Naive B cell (primary cell): ENCODE data around the gene VPS51. TPM values are rescaled to one million over a fixed set of nuclear protein-coding genes. Genes with fewer than 3 reads are reported as not detected.
A peak's percentile ranks its signal among the peaks of the same experiment; 100 is the strongest.

Source experiments
- ATAC-seq, 2 donors: fragments of 150-1000 bp; cut with Tn5 transposase; 2 replicates each; pipeline ENCODE4 v1.10.0; 2021; ENCODE audit warnings: low read depth in 2 of 2, mild to moderate bottlenecking in 2 of 2, moderate library complexity in 2 of 2
- DNase-seq: peaks from one replicate; pipeline ENCODE4 v3.0.0; 2022
- H3K27ac Mint-ChIP-seq, 6 donors: one replicate each; pipeline ENCODE4 v1.8.0; 2020 to 2022; ENCODE audit warnings: mild to moderate bottlenecking in 6 of 6, mixed read lengths in 6 of 6, moderate library complexity in 5 of 6, inconsistent platforms in 2 of 6
- H3K27me3 Mint-ChIP-seq, 3 donors: one replicate each; pipeline ENCODE4 v1.8.0; 2021 to 2022; ENCODE audit warnings: mixed read lengths in 3 of 3, mild to moderate bottlenecking in 1 of 3
- H3K36me3 Mint-ChIP-seq, 2 donors: one replicate each; pipeline ENCODE4 v1.8.0; 2020 to 2022; ENCODE audit warnings: mixed read lengths in 2 of 2, inconsistent platforms in 1 of 2, mild to moderate bottlenecking in 1 of 2
- H3K4me1 Mint-ChIP-seq, 3 donors: one replicate each; pipeline ENCODE4 v1.8.0; 2020 to 2022; ENCODE audit warnings: mixed read lengths in 3 of 3, inconsistent platforms in 1 of 3, mild to moderate bottlenecking in 1 of 3, moderate library complexity in 1 of 3
- H3K4me3 Mint-ChIP-seq, 8 donors: one replicate each; pipeline ENCODE4 v1.8.0; 2020 to 2022; ENCODE audit warnings: mild to moderate bottlenecking in 8 of 8, mixed read lengths in 8 of 8, moderate library complexity in 8 of 8, inconsistent platforms in 2 of 8
- H3K9me3 Mint-ChIP-seq, 7 donors: one replicate each; pipeline ENCODE4 v1.8.0; 2020 to 2022; ENCODE audit warnings: mixed read lengths in 7 of 7, mild to moderate bottlenecking in 5 of 7, inconsistent platforms in 2 of 7, moderate library complexity in 1 of 7
- polyA plus RNA-seq, 6 donors: library from polyadenylated mRNA; unstranded; fragments of 300-500 nt; fragmentation: Illumina TruSeq; gene quantifications; one replicate each; pipeline ENCODE4 v1.2.3, GENCODE V29; 2021; ENCODE audit warnings: low read depth in 6 of 6

The VPS51 gene
- polyA plus RNA-seq, 6 donors from 2014 or later = 80.5 to 106 (median 91.2) TPM

DNA sequence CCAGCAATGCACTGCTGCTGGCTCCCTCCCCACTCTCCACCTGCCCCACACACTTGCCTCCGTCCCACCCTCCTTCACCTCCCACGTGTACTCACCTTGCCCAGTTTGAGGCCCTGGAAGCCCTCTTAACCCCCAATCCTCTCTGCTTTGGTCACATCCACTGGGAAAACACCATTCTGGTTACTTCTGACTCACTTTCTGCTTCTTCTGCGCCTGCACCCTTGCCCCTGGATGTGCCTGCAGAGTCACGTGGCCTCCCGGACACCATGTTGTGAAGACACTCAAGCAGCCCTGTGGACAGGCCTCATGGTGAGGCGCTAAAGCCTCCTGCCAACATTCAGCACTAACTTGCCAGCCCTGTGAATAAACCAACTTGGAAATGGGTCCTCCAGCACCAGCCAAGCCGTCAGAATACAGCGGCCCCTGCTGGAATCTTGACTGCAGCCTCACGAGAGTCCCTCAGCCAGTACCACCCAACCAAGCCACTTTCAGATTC lies 35.1 kb upstream of the VPS51 start:
- no peaks in the 10 kb centered on the region for H3K9me3 Mint-ChIP-seq
- peak in 1 of 2 donors; percentile 28 for ATAC-seq
- no peak overlapping the region for H3K4me3 Mint-ChIP-seq
- no peak for DNase-seq
- H3K36me3 Mint-ChIP-seq = no peaks in the 10 kb centered on the region
- peaks cover 5 to 19% (median 6%) of the 10 kb centered on the region in 3 donors for H3K4me1 Mint-ChIP-seq
- H3K27ac Mint-ChIP-seq = no peak overlapping the region
- peaks cover 0 to 12% (median 0%) of the 10 kb centered on the region in 3 donors for H3K27me3 Mint-ChIP-seq

- H3K4me1 Mint-ChIP-seq = peaks cover 5 to 19% (median 6%) of the 10 kb centered on the region in 3 donors
- peaks cover 0 to 12% (median 0%) of the 10 kb centered on the region in 3 donors for H3K27me3 Mint-ChIP-seq
- ATAC-seq = no peak
- no peaks in the 10 kb centered on the region for H3K9me3 Mint-ChIP-seq
- no peaks in the 10 kb centered on the region for H3K36me3 Mint-ChIP-seq
- H3K27ac Mint-ChIP-seq = no peak overlapping the region
- H3K4me3 Mint-ChIP-seq = no peak overlapping the region
- DNase-seq = no peak
Observed at GRCh38 chr11:65063532-65063931, 32.5 kb upstream of the VPS51 start.

DNA sequence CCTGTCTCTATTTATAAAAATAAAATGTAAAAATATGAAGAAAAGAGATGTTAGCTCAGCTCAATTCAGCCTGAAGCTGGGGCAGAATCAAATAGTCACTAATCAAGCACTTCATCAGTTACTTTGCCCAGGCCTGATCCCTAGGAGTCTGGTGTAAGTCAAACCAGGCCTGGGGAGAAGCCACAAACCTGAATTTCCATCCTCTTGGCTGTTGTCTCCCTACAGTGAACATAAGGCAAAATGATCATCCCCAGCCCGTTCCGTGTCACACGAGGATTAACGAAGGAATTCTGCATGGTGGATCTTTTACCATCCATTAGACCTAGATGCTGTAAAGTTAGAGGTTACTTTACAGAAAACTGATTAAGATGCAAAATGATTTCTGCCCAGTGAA lies 31.2 kb upstream of the VPS51 start:
- no peaks in the 10 kb centered on the region for H3K36me3 Mint-ChIP-seq
- DNase-seq (no peak), ATAC-seq (no peak)
- H3K4me3 Mint-ChIP-seq = no peak overlapping the region
- H3K27ac Mint-ChIP-seq = no peak overlapping the region
- H3K4me1 Mint-ChIP-seq = peaks cover 5 to 21% (median 6%) of the 10 kb centered on the region in 3 donors
- H3K9me3 Mint-ChIP-seq = no peaks in the 10 kb centered on the region
- H3K27me3 Mint-ChIP-seq = peaks cover 0 to 6% (median 0%) of the 10 kb centered on the region in 3 donors

- DNase-seq (no peak), ATAC-seq (no peak)
- no peak overlapping the region for H3K27ac Mint-ChIP-seq
- no peaks in the 10 kb centered on the region for H3K36me3 Mint-ChIP-seq
- H3K9me3 Mint-ChIP-seq = no peaks in the 10 kb centered on the region
- no peak overlapping the region for H3K4me3 Mint-ChIP-seq
- peaks cover 0 to 6% (median 0%) of the 10 kb centered on the region in 3 donors for H3K27me3 Mint-ChIP-seq
- peaks cover 5 to 18% (median 6%) of the 10 kb centered on the region in 3 donors for H3K4me1 Mint-ChIP-seq
Observed at GRCh38 chr11:65065851-65066250, 30.2 kb upstream of the VPS51 start.

DNA sequence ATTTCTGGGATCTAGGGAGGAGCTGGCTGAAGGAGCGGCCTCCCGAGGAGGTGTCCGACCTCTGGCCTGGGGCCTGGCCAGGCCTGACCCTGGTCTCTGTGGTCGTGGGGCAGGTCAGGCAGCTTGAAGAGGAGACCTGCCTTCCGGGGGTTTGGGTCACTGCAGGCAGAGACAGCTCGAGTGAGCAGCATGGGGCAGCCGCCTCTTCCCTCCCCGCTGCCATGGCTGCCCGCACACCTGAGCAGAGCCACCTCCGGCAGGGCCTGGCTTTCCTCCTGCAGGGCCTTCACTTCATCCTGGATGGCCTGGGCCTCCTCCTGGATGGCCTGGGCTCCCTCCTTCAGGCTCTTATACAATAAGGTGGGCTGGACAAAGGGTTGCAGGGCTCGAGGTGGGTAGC lies 29.7 kb upstream of the VPS51 start:
- no peak for DNase-seq
- no peak overlapping the region for H3K4me3 Mint-ChIP-seq
- H3K4me1 Mint-ChIP-seq = peaks cover 5 to 13% (median 6%) of the 10 kb centered on the region in 3 donors
- peaks cover 0 to 6% (median 0%) of the 10 kb centered on the region in 3 donors for H3K27me3 Mint-ChIP-seq
- no peak overlapping the region for H3K27ac Mint-ChIP-seq
- no peaks in the 10 kb centered on the region for H3K36me3 Mint-ChIP-seq
- no peak for ATAC-seq
- no peaks in the 10 kb centered on the region for H3K9me3 Mint-ChIP-seq

GRCh38 chr11:65066805-65067291 lies 29.2 kb upstream of the VPS51 start:
- Mint-ChIP-seq H3K4me3 (no peak overlapping the region), H3K9me3 (no peaks in the 10 kb centered on the region), H3K27me3 (peaks cover 0 to 6% (median 0%) of the 10 kb centered on the region in 3 donors), H3K36me3 (no peaks in the 10 kb centered on the region), H3K27ac (no peak overlapping the region), H3K4me1 (peaks cover 5 to 9% (median 6%) of the 10 kb centered on the region in 3 donors)
- no peak for DNase-seq
- ATAC-seq = no peak

- Mint-ChIP-seq H3K27me3 (peaks cover 0 to 6% (median 0%) of the 10 kb centered on the region in 3 donors), H3K4me1 (peaks cover under 1 to 5% (median 3%) of the 10 kb centered on the region in 3 donors), H3K9me3 (no peaks in the 10 kb centered on the region), H3K36me3 (no peaks in the 10 kb centered on the region), H3K4me3 (peak overlapping the region in 1 of 8 donors; percentile 15), H3K27ac (no peak overlapping the region)
- no peak for ATAC-seq
- DNase-seq = no peak
Observed at GRCh38 chr11:65067446-65067845, 28.6 kb upstream of the VPS51 start.

GRCh38 chr11:65069217-65069616 lies 26.8 kb upstream of the VPS51 start:
- H3K36me3 Mint-ChIP-seq = no peaks in the 10 kb centered on the region
- no peaks in the 10 kb centered on the region for H3K9me3 Mint-ChIP-seq
- H3K4me3 Mint-ChIP-seq = no peak overlapping the region
- peaks cover 0 to 1% (median 0%) of the 10 kb centered on the region in 3 donors for H3K4me1 Mint-ChIP-seq
- no peak overlapping the region for H3K27ac Mint-ChIP-seq
- no peaks in the 10 kb centered on the region for H3K27me3 Mint-ChIP-seq
- ATAC-seq (no peak), DNase-seq (no peak)

GRCh38 chr11:65071907-65072630 lies 23.9 kb upstream of the VPS51 start:
- peak in 1 of 2 donors; percentile 30 for ATAC-seq
- no peaks in the 10 kb centered on the region for H3K36me3 Mint-ChIP-seq
- DNase-seq = no peak
- no peaks in the 10 kb centered on the region for H3K27me3 Mint-ChIP-seq
- no peaks in the 10 kb centered on the region for H3K9me3 Mint-ChIP-seq
- H3K27ac Mint-ChIP-seq = peak overlapping the region in 1 of 6 donors; percentile 78
- no peak overlapping the region for H3K4me3 Mint-ChIP-seq
- peaks cover 0 to 1% (median 0%) of the 10 kb centered on the region in 3 donors for H3K4me1 Mint-ChIP-seq

GRCh38 chr11:65072631-65072966 lies 23.4 kb upstream of the VPS51 start:
- H3K4me1 Mint-ChIP-seq = peaks cover 0 to 1% (median 0%) of the 10 kb centered on the region in 3 donors
- H3K27ac Mint-ChIP-seq = no peak overlapping the region
- ATAC-seq (no peak), DNase-seq (no peak)
- H3K9me3 Mint-ChIP-seq = no peaks in the 10 kb centered on the region
- no peak overlapping the region for H3K4me3 Mint-ChIP-seq
- H3K36me3 Mint-ChIP-seq = no peaks in the 10 kb centered on the region
- no peaks in the 10 kb centered on the region for H3K27me3 Mint-ChIP-seq

DNA sequence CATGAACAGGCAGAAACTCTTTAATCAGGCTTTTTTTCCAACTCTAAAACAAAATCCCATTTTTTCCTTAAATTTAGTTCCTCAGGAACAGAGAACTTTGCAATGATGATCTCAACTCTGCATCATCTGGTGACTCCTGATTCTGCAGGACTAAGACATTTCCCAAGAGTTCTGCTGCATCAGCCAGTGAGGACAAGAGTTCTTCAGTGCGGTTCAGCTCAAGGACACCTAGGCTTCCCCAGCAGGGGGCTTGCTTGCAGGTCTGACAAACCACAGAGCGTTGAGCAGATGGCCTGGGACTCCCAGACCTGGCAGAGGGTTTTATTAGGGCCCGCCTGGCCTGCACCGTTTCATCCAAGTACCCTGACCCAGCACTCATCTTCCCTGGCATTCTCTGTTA lies 18.6 kb upstream of the VPS51 start:
- Mint-ChIP-seq H3K4me1 (peaks cover 5 to 16% (median 7%) of the 10 kb centered on the region in 3 donors), H3K36me3 (no peaks in the 10 kb centered on the region), H3K4me3 (no peak overlapping the region), H3K9me3 (no peaks in the 10 kb centered on the region), H3K27me3 (no peaks in the 10 kb centered on the region), H3K27ac (peak overlapping the region in 1 of 6 donors; percentile 10)
- DNase-seq (no peak), ATAC-seq (no peak)

- peak; percentile 84 to 96 for ATAC-seq
- Mint-ChIP-seq H3K27ac (peak overlapping the region in 3 of 6 donors; percentile 9 to 66 (median 45)), H3K9me3 (no peaks in the 10 kb centered on the region), H3K36me3 (no peaks in the 10 kb centered on the region), H3K4me1 (peaks cover 9 to 17% (median 10%) of the 10 kb centered on the region in 3 donors), H3K4me3 (peak overlapping the region in 1 of 8 donors; percentile 41), H3K27me3 (no peaks in the 10 kb centered on the region)
- peak; percentile 54 for DNase-seq
Observed at GRCh38 chr11:65078151-65078550, 17.9 kb upstream of the VPS51 start.

DNA sequence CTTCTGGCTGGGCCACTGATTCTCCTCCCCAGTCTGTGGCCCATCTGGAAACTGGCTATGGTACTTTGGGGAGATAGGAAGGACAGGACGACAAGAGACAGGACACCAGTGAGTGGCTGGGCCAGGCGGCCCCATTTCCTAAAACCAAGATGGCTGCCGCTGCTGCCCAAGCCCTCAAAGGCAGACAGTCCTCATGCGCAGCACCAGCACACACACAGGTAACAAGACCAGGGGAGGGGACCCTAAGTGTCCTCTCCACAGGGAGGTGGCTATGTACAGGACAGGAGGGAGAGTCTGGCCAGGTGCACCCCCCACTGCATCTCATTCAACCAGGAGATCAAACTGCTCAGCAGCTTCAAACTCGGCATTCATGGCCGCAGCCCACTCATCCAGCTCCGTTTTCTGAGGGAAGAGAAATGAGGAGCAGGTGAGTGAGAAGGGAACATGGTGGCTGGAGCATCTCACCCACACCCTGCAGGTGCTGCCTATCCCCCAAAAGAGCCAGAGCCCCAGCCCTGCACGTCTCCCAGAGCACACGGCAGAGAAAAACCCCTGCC lies 17.1 kb upstream of the VPS51 start:
- DNase-seq = no peak
- H3K27me3 Mint-ChIP-seq = no peaks in the 10 kb centered on the region
- H3K36me3 Mint-ChIP-seq = no peaks in the 10 kb centered on the region
- no peak for ATAC-seq
- no peaks in the 10 kb centered on the region for H3K9me3 Mint-ChIP-seq
- peaks cover 16 to 24% (median 17%) of the 10 kb centered on the region in 3 donors for H3K4me1 Mint-ChIP-seq
- H3K4me3 Mint-ChIP-seq = peak overlapping the region in 1 of 8 donors; percentile 29
- peak overlapping the region in 3 of 6 donors; percentile 16 to 66 (median 45) for H3K27ac Mint-ChIP-seq
